NCI-H2107 (cell line): ENCODE results near the gene CGB8.
"Not testable (repeated sequence)": the region's sequence is repeated elsewhere in the genome, so short reads cannot be mapped to it uniquely, and the experiment has no call there.

Experiments
- DNase-seq: peaks from one replicate; lab custom pipeline; 2025; lab: John Stamatoyannopoulos, UW

Gene CGB8

GRCh38 chr19:49049011-49049410 lies at the start of gene CGB8:
Gene CGB8, minus strand, starts transcription at chr19:49049111. Its CDS starts 372 bp downstream, at chr19:49048739.
- not testable (repeated sequence) for DNase-seq

- peak; percentile 40 for DNase-seq
These were observed 48.8 kb upstream of the CGB8 start for GRCh38 chr19:49097453-49098288.

DNA sequence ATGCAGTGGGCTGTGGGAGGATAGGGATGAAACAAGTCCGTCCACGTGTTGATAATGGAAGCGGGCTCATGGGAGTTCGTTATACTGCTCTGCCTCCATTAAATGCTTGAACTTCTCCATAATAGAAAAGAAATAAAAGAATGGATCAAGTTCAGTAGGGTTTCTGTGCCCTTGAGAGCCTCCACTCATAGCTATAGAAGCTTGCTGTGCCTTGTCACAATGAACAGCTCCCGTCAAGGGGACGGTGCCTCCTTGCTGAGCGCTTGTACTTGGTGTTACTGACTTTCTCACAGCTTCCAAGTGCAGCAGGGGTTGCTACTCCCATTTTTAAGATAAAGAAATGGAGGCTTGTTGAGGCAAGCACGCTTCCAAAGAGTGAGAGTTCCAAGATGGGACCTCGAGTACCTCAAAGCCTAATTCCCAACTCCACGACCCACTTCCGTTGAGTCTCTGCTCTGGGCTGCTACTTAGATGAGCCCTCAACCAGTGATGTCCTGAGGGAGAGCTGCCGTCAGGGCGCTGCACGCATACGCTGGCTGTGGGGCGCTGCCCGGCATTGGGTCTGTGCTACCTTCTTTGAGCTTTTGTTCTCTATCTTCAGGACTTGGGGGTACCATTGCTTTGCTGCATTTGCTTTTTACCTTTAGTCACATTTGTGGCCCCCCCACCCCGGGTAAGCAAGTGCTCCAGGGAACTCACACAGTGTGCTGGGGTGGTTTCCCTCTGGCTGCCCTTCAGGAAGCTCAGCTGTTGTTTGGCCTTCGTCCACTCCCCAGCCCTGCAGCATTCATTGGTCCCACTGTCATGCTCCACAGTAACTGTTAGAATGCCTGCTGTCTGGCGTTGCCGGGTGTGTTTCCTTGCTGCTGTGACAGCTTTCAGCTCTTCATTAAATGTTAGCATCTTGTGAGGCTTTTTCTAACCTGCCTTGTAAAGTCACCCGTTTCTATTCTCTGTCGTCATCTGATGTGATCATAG lies 45.9 kb upstream of the CGB8 start:
- DNase-seq = no peak

GRCh38 chr19:49092686-49093085 lies 43.8 kb upstream of the CGB8 start:
- no peak for DNase-seq

GRCh38 chr19:49091391-49092038 lies 42.6 kb upstream of the CGB8 start:
- DNase-seq = no peak

- no peak for DNase-seq
These were observed 37.4 kb upstream of the CGB8 start for GRCh38 chr19:49086296-49086695.

- DNase-seq = no peak
These were observed 36.9 kb upstream of the CGB8 start for GRCh38 chr19:49085868-49086232.

DNA sequence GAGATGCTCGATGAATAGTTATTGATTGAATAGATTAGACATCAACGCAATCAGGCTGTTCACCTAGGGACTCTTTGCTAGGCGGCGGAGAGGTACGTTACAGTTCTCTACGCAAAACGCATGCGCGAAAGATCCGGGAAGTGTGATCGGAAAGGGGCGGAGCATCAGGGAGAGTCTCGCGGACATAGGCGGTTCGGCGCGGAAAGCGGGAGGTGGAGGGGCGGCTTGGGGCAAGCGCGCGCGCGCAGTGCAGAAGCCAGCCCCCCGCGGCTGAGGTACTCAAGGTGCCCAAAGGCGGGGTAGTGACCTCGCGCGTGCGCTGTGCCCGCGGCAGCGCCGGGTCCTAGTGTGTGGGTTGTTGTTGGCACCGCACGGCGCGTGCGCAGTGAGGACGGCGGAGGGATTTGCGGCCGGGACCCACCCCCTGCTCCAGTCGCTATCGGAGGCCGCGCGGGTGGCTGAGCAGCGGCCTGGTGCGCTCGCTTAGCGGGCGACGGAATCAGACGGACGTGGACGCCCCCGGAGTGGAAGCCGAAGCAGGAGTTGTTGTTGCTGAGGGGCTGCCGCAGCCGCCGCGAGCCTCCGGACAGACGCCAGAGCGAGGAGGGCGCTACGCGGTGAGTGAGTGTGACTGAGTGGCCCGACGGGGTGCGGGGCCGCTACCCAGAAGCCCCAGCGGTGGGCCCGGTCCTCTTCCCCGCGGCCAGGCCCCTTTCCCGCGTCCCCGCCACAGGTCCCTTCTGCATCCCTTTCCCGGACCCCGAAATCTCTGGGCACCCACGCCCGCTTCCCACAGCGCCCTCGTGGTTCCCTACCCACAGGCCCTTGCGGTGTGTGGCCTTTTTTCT lies 36.3 kb upstream of the CGB8 start, which contains the start of gene SNRNP70:
SNRNP70 (plus strand) TSS at position 432 of the 848 bp plus-strand sequence. CDS start 964 bp downstream, outside the sequence.
- peak; percentile 98 for DNase-seq

GRCh38 chr19:49084206-49085019 lies 35.5 kb upstream of the CGB8 start:
- no peak for DNase-seq

- DNase-seq = no peak
These were observed 32.4 kb upstream of the CGB8 start for GRCh38 chr19:49081273-49081672.

DNA sequence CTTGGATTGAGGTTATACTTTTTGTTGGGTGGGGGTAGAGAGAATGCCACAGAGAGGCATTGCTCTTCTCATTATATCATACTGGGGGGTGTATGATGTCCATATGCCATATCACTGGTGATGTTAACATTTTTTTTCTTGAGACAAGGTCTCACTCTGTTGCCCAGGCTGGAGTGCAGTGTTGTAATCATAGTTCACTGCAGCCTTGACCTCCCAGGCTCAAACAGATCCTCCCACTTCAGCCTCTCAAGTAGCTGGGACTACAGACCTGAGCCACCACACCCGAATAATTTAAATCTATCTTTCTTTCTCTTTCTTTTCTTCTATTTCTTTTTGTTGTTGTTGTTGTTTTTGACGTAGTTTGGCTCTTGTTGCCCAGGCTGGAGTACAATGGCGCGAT lies 31.5 kb upstream of the CGB8 start:
- no peak for DNase-seq

DNA sequence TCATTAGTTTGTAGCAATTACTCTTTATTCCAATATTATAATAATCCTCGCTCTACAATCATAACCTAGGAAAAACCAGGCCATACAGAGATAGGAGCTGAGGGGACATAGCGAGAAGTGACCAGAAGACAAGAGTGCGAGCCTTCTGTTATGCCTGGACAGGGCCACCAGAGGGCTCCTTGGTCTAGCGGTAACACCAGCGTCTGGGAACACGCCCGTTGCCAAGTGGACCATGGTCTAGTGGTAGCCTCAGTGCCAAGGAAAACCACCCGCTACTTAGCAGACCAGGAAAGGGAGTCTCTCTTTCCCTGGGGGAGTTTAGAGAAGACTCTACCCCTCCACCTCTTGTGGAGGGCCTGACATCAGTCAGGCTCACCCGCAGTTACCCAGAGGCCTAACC lies 26.0 kb upstream of the CGB8 start:
- DNase-seq = not testable (repeated sequence)

DNA sequence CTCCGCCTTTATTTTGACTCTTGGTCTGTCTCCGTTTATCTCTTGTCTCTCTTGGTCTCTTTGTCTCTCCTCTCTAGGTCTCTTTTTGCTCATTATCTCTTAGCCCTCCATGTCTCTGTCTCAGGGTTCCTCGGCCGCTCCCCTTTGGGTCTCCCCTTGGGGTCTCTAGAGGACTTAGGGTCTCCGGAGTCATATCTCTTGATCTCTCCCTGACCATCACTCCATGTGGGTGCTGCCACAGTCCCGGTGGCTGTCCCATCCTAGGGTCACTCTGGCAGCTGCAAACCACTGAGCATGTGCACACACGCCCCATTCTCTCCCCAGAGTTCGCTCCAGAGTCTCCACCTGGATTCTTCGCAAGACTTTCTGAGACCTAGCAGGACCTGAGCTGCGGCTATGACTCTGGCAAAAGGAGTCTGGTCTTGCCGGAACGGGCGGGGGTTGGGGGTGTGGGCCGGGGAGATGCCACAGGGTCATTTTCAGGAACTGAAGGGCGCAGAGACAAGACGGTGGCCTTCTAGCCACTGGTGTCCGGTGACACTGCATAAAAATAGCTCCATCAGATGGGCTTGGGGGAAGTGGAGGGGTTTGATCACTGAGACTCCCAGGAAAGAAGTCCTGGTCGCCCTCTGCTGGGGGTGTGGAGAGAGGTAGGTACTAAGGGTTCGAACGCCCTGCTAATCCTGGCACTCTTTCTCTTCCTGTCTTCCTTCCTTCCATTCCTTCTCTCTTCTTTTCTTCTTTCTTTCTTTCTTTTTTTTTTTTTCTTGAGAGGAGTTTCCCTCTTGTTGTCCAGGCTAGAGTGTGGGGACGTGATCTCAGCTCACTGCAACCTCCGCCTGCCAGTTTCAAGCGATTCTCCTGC lies 24.8 kb upstream of the CGB8 start:
- no peak for DNase-seq

DNA sequence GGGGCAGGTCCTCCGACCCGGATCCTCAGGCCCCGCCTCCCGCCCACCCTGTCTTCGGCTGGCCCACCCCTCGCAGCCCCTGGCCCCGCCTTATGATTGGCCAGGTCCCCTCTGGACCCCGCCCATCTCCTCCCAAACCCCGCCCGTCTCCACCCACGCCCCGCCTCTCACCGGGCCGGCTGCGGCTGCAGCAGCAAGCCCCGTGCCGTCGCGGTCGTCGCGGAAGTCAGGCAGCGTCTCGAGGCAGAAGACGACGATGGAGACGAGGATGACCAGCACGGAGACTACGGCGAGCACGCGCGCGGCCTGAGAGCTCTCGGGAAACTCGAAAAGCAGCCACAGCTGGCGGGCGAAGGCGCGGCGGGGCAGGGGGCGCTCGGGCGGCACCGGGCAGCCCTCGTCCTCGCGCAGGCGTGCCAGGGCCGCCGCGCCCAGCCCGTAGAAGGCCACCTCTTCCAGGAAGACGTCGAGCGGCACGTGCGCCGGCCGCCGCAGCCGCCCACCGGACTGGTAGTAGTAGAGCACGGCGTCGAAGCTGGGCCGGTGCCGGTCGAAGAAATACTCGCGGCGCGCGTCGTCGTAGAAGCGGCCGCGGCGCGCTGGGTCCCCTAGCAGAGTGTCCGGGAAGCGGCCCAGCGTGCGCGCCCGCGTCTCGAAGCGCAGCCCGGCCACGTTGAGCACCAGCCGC lies 23.1 kb upstream of the CGB8 start:
- no peak for DNase-seq

DNA sequence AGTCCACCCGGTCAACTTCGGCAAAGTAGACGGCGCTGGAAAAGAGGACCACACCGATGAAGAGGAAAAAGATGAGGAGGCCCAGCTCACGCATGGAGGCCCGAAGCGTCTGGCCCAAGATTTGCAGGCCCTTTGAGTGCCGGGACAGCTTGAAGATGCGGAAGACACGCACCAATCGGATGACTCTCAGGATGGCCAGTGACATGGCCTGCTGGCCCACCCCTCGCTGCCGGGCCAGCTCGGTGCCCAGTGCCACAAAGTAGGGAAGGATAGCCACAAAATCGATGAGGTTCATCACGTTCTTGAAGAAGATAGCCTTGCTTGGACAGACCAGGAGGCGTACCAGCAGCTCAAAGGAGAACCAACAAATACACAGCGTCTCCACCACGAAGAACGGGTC lies 21.5 kb upstream of the CGB8 start:
- DNase-seq = no peak

DNA sequence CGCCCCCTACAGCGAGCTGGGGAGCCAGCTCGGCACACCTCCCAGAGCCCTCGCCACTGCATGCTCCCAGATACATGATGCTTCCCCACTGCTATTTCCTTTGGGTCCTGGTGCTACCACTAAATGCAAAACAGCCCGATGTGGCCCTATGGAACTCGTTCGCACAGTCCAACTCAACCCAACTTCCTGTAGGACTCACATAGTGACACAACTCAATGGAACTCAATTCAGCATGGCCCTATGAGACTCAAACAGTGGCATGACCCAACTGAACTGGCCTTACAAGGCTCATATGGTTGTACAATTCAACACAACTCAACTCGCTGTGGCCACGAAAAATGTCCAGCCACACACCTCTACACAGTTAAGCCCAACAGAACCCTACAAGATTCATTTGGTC lies 20.1 kb upstream of the CGB8 start:
- DNase-seq = no peak

DNA sequence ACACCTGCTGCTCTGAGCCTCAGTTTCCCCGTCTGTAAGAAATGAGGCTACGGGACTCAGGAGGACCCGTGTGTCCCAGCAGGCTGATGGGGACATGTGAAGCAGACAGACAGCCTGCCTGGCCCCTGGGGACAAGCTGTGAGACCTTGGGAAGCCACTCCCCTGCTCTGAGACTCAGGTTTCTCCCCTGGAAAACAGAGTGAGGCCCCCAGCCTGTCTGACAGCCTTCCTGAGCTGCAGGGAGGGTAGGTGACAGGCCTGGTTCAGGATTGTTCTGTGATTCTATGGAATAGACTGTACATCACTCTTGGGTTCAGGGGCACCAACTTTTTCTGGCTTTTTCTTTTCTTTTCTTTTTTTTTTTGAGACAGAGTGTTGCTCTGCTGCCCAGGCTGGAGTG lies 18.6 kb upstream of the CGB8 start:
- no peak for DNase-seq

- DNase-seq = no peak
These were observed 17.1 kb upstream of the CGB8 start for GRCh38 chr19:49065905-49066512.
